ENCODE measurements around the gene ATP1A2.

GRCh38 chr1:160127865-160128523 lies 12.4 kb downstream of the ATP1A2 start:
- no peak for TF ChIP-seq EZH2 (IDR thresholded peaks at IDR 0.05; ENCODE audit: low read depth, unreplicated experiment)
- TF ChIP-seq, protein P1, sequence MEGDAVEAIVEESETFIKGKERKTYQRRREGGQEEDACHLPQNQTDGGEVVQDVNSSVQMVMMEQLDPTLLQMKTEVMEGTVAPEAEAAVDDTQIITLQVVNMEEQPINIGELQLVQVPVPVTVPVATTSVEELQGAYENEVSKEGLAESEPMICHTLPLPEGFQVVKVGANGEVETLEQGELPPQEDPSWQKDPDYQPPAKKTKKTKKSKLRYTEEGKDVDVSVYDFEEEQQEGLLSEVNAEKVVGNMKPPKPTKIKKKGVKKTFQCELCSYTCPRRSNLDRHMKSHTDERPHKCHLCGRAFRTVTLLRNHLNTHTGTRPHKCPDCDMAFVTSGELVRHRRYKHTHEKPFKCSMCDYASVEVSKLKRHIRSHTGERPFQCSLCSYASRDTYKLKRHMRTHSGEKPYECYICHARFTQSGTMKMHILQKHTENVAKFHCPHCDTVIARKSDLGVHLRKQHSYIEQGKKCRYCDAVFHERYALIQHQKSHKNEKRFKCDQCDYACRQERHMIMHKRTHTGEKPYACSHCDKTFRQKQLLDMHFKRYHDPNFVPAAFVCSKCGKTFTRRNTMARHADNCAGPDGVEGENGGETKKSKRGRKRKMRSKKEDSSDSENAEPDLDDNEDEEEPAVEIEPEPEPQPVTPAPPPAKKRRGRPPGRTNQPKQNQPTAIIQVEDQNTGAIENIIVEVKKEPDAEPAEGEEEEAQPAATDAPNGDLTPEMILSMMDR (conservative IDR thresholded peaks at IDR 0.05; ENCODE audit: low read depth in 2 of 2) = no peak
- no peak for TF ChIP-seq ZNF114 (CRISPR knock-in tag; IDR thresholded peaks at IDR 0.05)
- no peak for TF ChIP-seq EZH2phosphoT487 (IDR thresholded peaks at IDR 0.05; ENCODE audit: unreplicated experiment)
- no peak for TF ChIP-seq POLR2AphosphoS5 (IDR thresholded peaks at IDR 0.05; ENCODE audit: low read depth)
- TF ChIP-seq STAT1 (IDR thresholded peaks at IDR 0.05; ENCODE audit: unreplicated experiment) = no peak
